Effector CD8-positive, alpha-beta T cell (primary cell): ENCODE data around the gene ATP1A3.
A peak's percentile ranks its signal among the peaks of the same experiment; 100 is the strongest.
"Not testable (repeated sequence)": the region's sequence is repeated elsewhere in the genome, so short reads cannot be mapped to it uniquely, and the experiment has no call there.

ENCODE experiments used
- DNase-seq: peaks from one replicate; lab custom pipeline; 2025; lab: John Stamatoyannopoulos, UW
- total RNA-seq, 4 experiments: gene quantifications; one replicate each; lab custom pipeline; 2026; lab: John Stamatoyannopoulos, UW

Gene ATP1A3
- total RNA-seq, result 0.27 to 1.3 (median 0.78) reads per million in 4 experiments

DNA sequence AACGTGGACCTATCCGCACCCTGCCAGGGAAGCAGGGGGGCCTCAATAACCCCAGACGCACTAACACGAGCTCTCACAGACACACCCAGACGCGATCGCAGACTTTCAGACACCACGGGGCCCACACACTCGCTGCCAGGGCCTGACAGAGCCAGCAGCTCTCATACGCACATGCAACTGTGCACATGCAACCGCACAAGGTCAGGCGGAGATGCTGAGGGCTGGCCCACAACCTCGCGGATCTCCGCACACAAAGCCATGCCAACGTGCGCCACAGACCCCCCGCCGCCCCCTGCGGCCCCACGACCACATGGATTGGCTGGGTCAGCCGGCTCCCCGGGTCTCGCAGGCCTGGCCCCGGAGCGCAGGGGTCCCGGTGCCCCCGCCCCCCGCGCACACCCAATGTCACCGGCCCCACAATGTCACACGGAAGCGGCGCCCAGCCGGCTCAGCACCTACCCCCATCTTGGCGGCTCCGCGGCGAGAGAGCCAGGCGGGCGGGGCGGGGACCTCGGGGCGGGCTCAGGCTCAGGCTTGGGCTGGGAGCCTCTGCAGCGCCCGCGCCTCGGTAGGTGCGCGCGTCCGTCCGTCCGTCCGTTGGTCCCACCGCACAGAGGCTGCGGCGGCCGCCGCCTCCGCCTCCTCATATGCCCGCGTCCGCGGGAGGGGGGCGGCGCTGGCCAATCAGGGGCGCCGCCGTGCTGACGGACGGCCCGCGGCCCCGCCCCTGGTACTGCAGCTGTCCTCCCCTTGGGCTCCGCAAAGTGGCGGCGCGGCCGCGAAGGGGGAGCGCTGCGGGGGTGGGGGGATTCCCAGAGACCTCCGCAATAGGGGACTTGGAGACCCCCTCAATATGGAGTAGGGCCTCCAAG is at the start of gene ATP1A3:
Gene ATP1A3 (minus strand): TSS at position 619 of the 872 bp plus-strand sequence. CDS start 154 bp downstream, at position 465.
- peak; percentile 46 for DNase-seq

DNA sequence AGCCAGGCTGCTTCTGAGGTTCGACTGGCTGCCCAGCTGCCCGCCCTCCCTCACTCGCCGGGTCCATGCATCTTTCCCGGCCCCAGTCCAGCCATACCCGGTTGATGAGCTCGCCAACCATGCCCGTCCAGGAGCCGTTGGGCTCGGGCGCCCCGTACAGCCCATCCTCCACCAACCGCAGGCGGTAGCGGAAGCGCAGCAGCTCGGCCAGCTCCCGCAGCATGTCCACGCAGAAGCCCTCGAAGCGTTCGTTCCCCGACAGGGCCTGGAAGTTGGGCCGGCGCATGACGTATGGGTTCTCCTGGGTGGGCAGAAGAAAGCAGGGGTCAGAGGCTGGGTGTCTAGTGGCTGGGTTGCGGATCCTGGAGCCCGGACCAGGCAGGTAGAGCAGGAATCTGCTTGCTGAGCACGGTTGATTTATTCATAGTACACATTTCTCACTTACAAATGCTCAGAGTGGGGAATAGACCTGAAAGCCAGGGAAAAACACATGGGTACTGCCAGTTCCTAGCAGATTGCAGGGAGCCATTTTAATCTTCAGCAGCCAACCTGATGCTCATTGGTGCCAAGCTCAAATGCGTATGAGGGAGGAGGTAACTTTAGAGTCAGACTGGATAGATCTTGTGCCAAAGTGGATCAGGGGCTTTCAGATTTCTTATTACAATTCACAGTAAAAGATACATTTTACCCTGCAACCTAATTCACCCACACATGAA is 48.6 kb upstream of the ATP1A3 start:
- DNase-seq, result no peak

DNA sequence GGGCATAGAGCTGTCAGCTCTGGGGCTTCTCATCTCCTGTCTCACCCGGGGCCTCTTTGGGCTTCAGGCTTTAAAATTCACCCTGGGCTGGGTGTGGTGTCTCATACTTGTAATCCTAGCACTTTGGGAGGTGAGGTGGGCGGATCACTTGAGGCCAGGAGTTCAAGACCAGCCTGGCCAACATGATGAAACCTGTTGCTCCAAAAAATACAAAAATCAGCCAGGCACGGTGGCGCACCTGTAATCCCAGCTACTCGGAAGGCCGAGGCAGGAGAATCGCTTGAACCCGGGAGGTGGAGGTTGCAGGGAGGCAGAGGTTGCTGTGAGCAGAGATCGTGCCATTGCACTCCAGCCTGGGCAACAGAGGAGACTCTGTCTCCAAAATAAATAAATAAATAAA is 46.5 kb upstream of the ATP1A3 start:
- not testable (repeated sequence) for DNase-seq

DNA sequence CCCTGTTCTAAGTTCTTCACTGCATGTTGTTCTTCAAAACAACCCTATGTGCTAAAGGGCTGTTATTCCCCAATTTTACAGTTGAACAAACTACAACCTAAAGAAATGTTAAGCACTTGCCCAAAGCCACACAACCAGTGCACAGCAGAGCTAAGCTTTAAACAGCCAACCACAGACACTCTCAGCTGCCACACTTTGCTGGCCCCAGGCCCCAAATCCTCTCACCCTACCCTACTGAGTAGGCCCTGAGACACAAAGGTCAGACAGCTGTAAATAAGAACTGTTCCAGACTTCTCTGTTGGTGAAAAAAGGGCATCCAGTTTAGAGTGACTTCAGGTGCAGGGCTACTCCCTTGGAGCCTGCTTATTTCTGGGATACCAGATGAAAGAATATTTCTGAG is 46.0 kb upstream of the ATP1A3 start:
- no peak for DNase-seq

DNA sequence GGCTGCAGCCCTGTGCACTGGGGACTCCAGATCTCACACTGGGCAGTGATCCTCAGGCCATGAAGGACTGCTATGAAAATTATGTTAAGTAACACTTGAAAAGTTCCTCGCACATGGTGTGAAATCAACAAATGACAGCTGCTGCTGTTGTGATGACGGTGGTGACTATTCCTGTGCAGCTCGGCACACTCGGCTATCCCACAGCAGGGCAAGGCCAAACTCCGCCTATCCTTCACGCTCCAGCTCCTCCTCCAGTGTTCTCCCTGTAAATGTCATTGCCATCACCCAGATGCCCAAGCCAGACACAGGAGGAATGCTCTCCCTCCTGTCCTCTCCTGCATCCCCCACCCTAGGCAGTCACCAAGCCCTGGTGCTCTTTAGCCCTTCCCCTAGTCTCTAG is 44.6 kb upstream of the ATP1A3 start:
- no peak for DNase-seq

DNA sequence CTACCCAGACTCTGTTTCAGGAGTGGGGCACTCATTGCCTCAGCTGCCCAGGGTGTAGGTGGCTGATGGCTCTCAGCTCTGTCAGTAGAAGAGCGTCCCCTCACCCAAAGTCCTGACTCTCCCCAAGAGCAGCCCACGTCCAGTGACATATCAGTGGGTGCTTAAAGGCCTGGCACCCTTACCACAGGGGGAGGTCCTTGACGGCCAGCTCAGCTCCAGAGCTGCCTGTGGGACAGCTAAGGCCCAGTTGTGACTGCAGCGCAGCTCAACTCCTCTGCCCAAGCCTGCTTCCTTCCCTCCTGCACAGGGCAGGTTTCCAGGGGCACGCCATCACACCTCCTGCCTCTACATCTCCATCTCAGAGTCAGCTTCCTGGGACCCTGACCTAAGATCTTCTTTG is 43.6 kb upstream of the ATP1A3 start:
- DNase-seq, result no peak

DNA sequence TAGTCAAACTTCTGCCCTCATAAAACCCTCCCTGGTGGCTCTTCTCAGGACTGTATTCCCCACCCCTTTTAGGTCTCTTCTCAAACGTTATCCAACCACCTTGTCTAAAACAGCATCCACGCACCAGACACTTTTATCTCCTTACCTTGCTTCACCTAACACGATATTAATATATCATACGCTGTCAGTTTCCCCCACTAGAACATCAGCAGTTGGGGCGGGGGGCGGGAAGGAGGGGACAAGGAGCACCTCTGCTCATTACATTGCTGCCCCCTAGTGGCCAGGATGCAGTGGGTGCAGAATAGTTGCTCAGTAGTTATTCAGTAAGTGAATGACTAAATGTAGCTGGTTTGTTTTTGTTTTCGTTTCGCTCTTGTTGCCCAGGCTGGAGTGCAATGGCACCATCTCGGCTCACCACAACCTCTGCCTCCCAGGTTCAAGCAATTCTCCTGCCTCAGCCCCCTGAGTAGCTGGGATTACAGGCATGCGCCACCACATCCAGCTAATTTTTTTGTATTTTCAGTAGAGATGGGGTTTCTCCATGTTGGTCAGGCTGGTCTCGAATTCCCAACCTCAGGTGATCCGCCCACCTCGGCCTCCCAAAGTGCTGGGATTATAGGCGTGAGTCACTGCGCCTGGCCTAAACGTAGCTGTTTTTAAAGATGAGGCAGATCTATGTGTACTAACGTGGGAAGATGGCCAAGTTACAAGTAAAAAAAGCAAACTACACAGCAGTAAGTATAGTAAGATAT is 40.8 kb upstream of the ATP1A3 start:
- DNase-seq, result peak; percentile 42

DNA sequence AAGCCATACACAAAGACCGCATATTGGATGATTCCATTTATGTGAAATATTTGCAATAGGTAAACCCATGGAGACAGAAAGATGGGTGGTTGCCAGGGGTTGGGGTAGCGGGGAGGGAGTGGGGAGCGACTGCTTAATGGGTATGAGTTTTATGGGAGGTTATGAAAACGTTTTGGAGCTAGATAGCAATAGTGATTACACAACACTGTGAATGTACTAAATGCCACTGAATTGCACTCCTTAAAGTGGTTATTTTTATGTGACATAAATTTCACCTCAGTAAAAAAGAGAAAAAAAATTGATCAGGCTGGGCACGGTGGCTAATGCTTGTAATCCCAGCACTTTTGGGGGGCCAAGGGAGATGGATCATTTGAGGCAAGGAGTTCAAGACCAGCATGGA is 39.4 kb upstream of the ATP1A3 start:
- no peak for DNase-seq

DNA sequence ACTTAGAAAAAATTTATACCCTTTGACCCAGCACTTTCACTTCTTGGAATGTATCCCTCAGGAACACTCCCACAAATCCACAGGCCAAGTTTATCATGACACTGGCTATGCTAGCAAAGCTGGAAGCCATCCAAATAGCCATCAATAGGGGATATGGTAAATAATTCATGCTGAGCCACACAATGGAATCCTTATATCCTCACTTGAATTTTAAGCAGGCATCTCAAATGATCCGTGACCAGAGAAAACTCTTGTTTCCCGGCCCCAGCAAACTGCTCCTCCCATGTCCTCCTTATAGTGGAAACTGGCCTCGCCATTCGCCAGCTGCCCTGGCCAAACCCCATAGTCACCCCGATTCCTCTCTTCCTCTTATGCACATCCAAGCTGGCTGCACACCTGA is 38.4 kb upstream of the ATP1A3 start:
- no peak for DNase-seq

DNA sequence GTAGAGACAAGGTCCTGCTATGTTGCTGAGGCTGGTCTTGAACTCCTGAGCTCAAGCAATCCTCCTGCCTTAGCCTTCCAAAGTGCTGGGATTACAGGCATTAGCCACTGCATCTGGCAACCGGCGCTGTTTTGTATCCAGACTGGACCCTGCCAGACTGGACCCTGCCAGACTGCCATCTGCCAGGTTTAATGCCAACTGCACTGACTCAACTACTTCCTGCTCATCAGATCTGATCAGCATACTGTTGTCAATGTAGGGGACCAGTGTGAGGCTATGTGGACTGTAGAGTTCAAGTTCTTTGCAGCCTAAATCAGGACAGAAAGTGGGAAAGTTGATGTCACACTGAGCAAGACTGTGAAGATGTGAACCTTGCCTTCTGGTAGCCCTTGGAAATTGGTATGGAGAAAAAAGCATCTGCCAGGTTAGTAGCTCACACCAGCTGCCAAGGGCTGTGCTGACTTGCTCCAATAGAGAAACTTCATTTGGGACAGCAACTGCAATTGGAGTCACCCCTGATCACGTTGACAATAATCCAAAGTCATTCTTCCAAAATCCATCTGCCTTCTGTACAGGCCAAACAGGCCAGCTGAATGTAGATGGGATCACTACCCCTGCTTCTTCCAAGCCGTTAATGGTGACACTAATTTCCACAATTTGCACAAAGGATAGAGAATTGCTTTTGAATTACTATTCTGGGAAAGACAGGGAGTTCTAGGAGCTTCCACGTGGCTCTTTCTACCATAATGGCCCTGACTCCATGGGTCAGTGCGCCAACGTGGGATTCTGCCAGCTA is 36.8 kb upstream of the ATP1A3 start:
- no peak for DNase-seq

DNA sequence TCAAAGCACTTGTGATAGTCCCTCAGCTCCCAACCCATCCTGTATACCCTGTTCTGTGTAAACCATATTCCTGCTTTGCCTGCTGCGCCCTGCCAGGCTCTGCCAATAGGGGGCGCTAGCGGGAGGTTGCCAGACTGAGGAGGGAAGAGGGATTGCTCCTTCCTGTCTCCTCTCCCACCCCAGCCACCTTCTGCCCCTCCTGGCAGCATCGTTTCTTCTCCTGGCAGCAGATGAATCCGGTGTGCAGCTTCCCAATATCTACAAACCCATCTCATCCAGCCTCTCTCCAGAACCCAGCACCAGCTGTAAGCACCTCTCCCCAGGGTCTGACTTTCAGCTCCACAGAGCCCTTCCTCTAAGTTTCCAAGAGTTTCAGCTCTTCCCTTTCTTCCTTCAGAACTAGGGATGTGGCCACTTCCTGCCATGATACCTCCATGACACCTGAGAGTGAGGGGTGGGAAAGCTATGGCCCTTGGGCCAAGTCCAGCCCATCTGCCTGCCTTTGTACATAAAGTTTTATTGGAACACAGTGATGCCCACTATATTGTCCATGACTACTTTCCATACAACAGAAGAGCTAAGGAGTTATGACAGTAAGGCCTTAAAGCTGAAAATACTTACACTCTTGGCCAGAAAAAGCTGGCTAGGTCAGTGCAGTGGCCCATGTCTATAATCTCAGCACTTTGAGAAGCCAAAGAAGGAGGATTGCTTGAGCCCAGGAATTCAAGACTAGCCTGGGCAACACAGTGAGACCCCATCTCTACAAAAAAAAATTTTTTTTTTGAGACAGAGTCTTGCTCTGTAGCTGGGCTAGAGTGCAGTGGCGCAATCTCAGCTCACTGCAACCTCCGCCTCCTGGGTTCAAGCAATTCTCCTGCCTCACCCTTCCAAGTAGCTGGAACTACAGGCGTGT is 34.5 kb upstream of the ATP1A3 start:
- no peak for DNase-seq

DNA sequence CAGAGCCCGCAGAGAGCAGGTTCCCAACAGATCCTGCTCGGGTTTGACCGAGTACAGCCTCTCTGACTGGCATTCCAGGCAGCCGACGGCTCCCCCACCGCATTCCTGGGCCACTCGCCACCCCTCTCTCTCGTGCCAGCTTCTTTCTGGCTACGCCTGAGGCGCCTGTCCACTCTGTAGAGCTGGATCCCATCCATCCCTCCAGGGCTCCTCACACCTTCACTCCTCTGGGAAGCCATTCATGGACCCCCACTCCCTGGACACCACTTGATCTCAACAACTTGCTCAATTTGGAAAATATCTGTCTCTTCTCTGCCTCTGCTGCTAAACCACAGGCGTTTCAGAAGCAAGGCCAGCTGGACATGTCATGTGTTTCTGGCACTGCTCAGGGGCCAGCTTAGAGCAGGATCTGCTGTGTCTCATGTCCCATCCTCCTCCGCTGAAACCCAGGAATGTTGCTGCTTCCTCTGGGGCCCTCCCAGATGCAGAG is 30.6 kb upstream of the ATP1A3 start:
- no peak for DNase-seq

DNA sequence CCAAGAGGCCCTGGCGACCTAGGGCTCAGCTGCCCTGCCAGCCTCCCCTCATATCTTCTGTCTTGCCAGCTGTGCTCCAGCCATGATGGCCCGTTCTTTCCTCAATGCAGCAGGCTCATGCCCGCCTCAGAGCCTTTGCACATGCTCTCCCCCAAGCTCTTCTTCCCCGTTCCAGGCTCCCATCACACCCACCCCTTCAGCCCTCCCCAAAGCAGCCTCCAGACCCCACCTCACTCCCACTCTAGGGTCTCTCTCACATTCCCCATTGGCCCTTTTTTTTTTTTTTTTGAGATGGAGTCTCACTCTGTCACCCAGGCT is 29.9 kb upstream of the ATP1A3 start:
- DNase-seq, result no peak

DNA sequence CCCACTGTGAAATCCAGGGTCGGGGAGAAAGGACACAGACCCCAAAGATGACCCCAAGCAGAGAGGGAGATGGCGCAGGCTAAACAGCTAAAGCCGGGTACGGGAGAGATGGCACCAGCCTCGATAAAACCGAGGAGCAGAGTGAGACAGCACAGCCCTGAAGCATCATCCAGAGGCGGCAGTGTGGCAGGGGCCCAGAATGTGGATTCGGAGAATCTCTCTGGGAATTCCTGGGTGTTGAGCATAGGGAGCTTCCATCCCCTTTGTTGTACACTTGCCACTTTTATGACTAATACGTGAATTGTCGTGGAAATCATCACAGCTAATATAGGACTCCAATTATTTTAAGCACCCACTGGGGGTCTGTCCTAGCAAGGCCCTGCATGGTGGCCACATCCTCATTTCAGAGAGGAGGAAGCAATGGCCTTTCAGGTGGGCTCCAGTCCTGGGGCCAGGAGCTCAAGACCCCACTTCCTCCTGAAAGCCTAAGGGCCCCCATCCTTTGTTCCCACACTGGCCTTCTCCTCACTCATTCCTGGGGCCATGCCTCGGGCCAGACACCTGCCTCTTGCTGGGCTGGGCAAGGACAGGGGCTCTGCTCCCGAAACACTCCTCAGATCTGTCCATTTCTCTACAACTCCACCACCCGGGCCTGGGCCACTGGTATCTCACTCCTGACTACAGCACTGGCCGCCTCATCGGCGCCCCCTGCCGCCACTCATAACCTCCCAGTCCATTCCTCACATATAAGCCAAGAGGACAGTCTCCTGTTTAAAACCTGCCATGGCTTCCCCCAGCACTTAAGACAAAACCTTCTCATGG is 29.3 kb upstream of the ATP1A3 start:
- no peak for DNase-seq

DNA sequence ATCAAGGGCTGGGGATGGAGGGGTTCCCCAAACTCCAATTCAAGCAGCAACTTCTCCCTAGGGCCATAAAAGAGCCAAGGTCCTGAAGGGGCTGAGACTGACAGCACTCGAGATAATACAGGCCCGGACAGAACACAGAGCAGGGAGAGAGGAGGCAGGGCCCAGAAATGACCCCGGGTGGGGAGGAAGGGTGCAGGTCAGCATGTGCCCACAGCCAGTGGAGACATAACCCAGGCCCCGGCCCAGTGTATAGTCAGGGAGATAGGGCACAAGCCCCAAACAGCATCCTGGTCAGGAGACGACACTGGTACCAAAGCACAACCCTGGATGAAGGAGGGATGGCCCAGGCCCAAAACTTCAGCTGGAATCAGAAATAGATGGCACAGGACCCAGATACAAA is 28.6 kb upstream of the ATP1A3 start:
- DNase-seq, result no peak

DNA sequence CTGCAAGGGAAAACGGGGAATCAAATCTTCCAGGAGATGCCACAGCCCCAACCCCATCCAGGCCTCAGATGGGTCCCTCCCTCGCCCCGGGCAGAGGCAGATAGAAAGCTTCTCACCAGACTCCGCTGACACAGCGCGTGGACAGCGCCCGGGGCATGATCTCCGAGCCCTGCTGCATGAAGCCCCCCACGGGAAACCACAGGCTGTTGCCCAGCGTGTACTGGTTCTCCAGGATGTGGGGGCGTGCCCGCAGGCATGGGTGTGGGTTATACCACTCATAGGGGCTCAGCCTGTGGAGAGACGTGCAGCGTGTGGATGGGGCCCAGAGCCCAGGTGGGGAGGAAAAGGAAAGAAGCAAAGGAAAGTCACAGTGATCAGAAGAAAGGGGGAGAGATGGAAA is 27.2 kb upstream of the ATP1A3 start:
- DNase-seq, result no peak

DNA sequence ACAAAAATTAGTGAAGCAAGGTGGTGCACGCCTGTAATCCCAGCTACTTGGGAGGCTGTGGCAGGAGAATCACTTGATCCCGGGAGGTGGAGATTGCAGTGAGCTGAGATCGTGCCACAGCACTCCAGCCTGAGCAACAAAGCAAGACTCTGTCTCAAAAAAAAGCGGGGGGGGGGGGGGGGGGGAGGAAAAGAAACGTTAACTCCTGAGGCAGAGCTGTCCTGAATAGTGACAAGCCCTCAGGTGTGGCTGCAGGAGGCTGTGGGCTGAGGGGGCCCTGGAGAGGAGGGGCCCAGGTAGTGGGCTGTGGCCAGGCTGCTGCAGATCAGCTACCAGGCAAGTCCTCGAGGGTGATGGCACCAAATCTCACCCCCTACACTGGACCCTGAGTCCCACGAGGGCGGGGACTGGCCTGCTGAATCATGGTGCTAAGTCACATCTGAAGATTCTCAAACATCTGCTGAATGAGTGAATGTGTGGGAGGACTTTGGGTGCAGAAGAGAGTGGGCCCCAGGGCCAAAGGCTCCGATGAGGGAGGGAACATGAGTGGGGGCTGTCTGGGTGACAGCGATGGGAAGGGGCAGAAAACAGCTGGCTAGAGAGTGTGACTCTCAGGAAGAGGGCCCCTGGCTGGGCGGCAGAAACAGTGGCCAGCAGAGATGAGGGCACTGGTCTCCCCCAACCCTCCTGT is 24.6 kb upstream of the ATP1A3 start:
- no peak for DNase-seq

DNA sequence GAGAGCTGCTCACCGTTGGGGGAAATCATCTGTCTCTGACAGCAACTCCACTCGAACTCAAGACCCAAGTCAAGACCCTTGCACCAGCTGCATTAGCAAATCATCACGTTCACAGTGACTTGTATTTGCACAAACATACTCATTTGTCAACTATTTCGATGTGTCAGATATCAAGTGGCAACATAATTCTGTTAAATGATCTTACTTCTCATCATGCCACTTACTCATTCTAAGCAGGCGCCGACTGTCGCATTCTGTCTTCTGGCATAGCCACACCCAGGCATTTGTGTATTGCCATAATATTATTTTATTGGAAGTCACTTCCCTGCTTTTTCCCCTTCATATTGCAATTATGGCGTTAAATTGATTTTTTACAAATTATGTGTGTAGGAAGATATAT is 23.0 kb upstream of the ATP1A3 start:
- no peak for DNase-seq

DNA sequence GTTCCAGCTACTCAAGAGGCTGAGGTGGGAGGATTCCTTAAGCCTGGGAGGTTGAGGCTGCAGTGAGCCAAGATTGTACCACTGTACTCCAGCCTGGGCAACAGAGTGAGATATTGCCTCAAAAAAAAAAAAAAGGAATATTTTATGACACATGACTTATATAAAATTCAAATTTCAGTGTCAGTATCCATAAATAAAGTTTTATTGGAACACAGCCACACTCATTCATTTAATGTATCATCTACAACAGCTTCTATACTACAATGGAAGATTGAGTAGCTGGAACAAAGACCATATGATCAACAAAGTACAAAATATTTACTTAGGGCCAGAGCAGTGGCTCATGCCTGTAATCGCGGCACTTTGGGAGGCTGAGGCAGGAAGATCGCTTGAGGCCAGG is 18.7 kb upstream of the ATP1A3 start:
- not testable (repeated sequence) for DNase-seq
